Activated T-cell treated with anti-CD3 and anti-CD28 coated beads for 48 hours (primary cell): ENCODE results near the gene MAP4K2.

Experiments
- DNase-seq: peaks from one replicate; pipeline ENCODE4 v3.0.0-alpha.2; 2020; ENCODE audit warnings: low read depth

Gene MAP4K2

GRCh38 chr11:64767344-64768299, 35.4 kb downstream of the MAP4K2 start:
- no peak for DNase-seq

GRCh38 chr11:64766881-64767280, 36.1 kb downstream of the MAP4K2 start:
- DNase-seq = no peak

- DNase-seq = no peak
Observed at GRCh38 chr11:64765851-64766665, 37.0 kb downstream of the MAP4K2 start.

- DNase-seq = no peak
Observed at GRCh38 chr11:64765291-64765850, 37.6 kb downstream of the MAP4K2 start.

GRCh38 chr11:64764753-64765152, 38.3 kb downstream of the MAP4K2 start:
- DNase-seq = no peak

- no peak for DNase-seq
Observed at GRCh38 chr11:64764040-64764611, 38.9 kb downstream of the MAP4K2 start.

- DNase-seq = no peak
Observed at GRCh38 chr11:64763526-64764039, 39.4 kb downstream of the MAP4K2 start.

GRCh38 chr11:64762674-64763525, 40.1 kb downstream of the MAP4K2 start:
- DNase-seq = no peak

GRCh38 chr11:64762277-64762673, 40.7 kb downstream of the MAP4K2 start:
- no peak for DNase-seq

- no peak for DNase-seq
Observed at GRCh38 chr11:64760759-64761420, 42.1 kb downstream of the MAP4K2 start.

- DNase-seq = no peak
Observed at GRCh38 chr11:64759722-64760719, 43.0 kb downstream of the MAP4K2 start, which contains the start of gene PYGM. Gene PYGM, minus strand, starts transcription at chr11:64759974. Its CDS starts 76 bp downstream, at chr11:64759898.

GRCh38 chr11:64759131-64759721, 43.8 kb downstream of the MAP4K2 start:
- DNase-seq = no peak

GRCh38 chr11:64758330-64759079, 44.5 kb downstream of the MAP4K2 start:
- no peak for DNase-seq

GRCh38 chr11:64757549-64758329, 45.3 kb downstream of the MAP4K2 start:
- DNase-seq = no peak

GRCh38 chr11:64755681-64756361, 47.2 kb downstream of the MAP4K2 start:
- no peak for DNase-seq

- DNase-seq = no peak
Observed at GRCh38 chr11:64754919-64755662, 47.9 kb downstream of the MAP4K2 start.
